Hindlimb muscle (tissue), 1 donor: ENCODE results near the gene SUPT5H. TPM values are rescaled to one million over a fixed set of nuclear protein-coding genes. Genes with fewer than 3 reads are reported as not detected.

ENCODE experiments used
- DNase-seq: peaks from one replicate; pipeline ENCODE4 v3.0.0-alpha.2; 2013
- polyA plus RNA-seq: library from polyadenylated mRNA; unstranded; fragments of 120-200 nt; gene quantifications from one replicate; pipeline ENCODE4 v1.2.1, GENCODE V29; 2013; ENCODE audit not compliant: insufficient read length

The SUPT5H gene
- polyA plus RNA-seq, 1 donor = 87.0 TPM

DNA sequence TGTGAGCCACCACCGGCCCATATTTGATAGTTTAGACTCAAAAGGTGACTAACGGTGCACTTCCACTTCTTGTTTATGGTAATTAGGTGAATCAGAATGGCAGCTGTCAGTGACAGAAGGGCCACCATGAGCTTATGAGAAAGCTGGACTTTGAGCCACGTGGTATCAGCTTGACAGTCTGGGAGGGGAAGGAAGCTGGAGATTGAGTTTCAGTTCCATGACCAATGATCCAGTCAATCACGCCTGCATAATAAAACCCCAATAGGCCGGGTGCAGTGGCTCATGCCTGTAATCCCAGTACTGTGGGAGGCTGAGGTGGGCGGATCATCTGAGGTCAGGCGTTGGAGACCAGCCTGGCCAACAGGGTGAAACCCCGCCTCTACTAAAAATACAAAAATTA lies 79.1 kb downstream of the SUPT5H start:
- DNase-seq = no peak

DNA sequence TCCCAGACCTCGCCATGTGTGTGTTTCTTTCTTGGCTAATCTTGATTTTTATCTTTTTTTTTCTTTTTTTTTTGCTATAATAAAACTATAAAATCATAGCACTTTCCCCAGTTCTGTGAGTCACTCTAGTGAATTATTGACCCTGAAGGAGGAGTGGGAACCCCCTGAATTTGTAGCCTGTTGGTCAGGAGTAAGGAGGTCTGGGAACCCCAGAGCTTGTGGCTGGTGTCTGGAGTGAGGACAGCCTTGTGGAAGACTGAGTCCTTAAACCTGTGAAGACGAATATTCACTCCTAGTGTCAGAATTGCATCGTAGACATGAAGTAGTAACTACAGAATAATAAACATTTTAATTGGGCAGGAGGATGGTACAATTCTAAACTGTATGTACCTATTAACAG lies 79.8 kb downstream of the SUPT5H start:
- DNase-seq = no peak

Other genes with a start within 250 kb of the SUPT5H start
- 0.26 TPM for gene NCCRP1, start 248.6 kb upstream of the SUPT5H start, polyA plus RNA-seq
- not detected for gene SYCN, start 241.3 kb upstream of the SUPT5H start, polyA plus RNA-seq
- not detected for gene IFNL3, start 200.6 kb upstream of the SUPT5H start, polyA plus RNA-seq
- gene IFNL4, start 196.7 kb upstream of the SUPT5H start, polyA plus RNA-seq = not detected
- not detected for gene IFNL2, start 177.2 kb upstream of the SUPT5H start, polyA plus RNA-seq
- not detected for gene IFNL1, start 149.2 kb upstream of the SUPT5H start, polyA plus RNA-seq
- 0.99 TPM for gene LRFN1, start 124.7 kb upstream of the SUPT5H start, polyA plus RNA-seq
- 16.6 TPM for gene GMFG, start 109.5 kb upstream of the SUPT5H start, polyA plus RNA-seq
- 92.8 TPM for gene SAMD4B, start 103.2 kb upstream of the SUPT5H start, polyA plus RNA-seq
- 38.6 TPM for gene PAF1, start 54.5 kb upstream of the SUPT5H start, polyA plus RNA-seq
- gene MED29, start 54.2 kb upstream of the SUPT5H start, polyA plus RNA-seq = 25.5 TPM
- 60.1 TPM for gene ZFP36, start 38.7 kb upstream of the SUPT5H start, polyA plus RNA-seq
- 54.9 TPM for gene PLEKHG2, start 32.9 kb upstream of the SUPT5H start, polyA plus RNA-seq
- 2,118 TPM for gene RPS16, start 9.6 kb upstream of the SUPT5H start, polyA plus RNA-seq
- gene TIMM50, start 35.3 kb downstream of the SUPT5H start, polyA plus RNA-seq = 53.7 TPM
- gene DLL3, start 53.4 kb downstream of the SUPT5H start, polyA plus RNA-seq = 0.12 TPM
- gene SELENOV, start 69.6 kb downstream of the SUPT5H start, polyA plus RNA-seq = not detected
- gene EID2B, start 87.3 kb downstream of the SUPT5H start, polyA plus RNA-seq = 2.3 TPM
- gene EID2, start 94.6 kb downstream of the SUPT5H start, polyA plus RNA-seq = 9.2 TPM
- not detected for gene LGALS13, start 156.9 kb downstream of the SUPT5H start, polyA plus RNA-seq
- gene LGALS16, start 210.3 kb downstream of the SUPT5H start, polyA plus RNA-seq = not detected